GM21786 (cell line): ENCODE measurements around the gene RECK.

Source experiments
- ATAC-seq: cut with Tn5 transposase; IDR thresholded peaks from one replicate; pipeline ENCODE4 v1.9.1; 2021; ENCODE audit not compliant: unreplicated experiment

The RECK gene

DNA sequence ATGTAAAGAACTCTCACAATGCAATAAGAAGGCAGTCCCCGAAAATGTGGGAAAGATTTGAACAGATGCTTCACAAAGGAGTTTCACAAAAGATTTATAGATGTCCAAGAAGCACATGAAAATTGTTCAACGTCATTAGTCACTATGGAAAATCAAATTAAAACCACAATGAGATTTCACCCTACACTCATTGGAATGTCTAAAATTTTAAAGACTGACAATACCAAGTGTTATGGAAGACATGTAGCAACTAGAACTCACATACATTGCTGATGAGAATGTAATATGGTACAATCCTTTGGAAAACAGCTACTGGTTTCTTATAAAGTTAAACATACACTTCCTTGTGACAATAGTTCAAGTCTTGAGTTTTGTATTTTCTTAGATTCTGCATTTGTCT lies 11.0 kb upstream of the RECK start:
- ATAC-seq = no peak

DNA sequence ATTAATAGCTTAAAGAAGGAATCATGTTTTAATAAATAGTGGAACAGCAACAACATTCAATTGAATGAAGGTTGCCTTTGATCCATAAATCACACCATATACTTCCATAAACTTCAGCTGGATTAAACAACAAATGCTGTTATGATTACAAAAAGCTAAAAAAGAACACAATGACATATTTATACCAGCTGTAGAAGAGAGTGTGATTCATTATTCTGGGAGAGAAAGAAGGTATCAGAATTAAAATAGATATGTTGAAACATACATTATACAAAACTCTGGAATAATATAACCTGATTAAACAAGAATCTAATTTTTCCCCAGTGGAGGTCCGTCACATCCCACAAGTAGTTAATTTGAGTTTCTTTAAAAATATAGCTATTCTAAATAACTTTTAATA lies 7.5 kb upstream of the RECK start:
- ATAC-seq = no peak

DNA sequence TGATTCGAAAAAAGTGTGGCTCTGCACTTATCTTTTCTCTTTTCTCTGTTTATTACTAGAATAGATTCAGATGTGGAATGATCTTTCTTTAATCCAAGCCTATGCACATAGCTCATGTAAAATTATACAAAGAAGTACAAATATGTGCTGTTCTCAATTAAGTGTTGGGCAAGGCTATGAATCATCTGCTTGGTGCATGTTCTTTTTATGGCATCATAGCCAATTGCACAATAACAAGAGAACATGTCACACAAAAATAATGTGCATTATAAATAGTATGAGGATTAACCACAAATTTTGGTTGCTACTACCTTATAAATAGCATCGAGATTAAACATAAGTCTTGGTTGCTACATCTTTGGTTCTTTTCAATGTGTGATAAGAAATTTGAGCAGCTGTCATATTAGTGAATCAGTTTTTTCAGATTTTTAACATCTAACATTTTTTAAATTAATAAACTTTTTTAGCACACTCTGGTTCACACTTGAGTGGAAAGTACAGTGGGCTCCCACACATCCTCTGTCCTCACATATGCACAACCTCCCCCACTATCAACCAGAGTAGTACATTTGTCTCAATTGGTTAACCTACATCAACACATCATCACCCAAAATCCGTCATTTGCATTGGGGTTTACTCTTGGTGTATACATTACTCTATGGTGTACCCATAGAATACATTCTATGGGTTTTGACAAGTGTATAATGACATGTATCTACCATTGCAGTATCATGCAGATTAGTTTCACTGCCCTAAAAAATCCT lies 6.8 kb upstream of the RECK start:
- no peak for ATAC-seq

DNA sequence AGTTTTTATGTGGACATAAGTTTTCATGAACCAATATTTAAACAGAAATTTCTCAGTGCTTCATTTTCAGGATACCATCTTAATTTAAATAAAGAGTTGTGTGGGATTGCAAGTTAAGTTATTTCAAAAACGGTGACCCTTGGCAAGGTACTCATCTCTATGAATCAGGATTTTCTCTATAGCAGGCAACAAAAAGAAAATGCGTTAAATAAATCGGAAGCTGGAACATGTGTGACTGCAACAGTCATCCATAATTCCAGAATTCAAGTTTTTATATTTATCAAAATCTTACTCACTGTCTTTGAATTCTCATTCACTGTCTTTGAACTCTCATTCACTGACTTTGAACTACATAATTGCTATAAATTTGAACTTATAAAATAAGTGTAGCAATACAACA lies 5.8 kb upstream of the RECK start:
- no peak for ATAC-seq

DNA sequence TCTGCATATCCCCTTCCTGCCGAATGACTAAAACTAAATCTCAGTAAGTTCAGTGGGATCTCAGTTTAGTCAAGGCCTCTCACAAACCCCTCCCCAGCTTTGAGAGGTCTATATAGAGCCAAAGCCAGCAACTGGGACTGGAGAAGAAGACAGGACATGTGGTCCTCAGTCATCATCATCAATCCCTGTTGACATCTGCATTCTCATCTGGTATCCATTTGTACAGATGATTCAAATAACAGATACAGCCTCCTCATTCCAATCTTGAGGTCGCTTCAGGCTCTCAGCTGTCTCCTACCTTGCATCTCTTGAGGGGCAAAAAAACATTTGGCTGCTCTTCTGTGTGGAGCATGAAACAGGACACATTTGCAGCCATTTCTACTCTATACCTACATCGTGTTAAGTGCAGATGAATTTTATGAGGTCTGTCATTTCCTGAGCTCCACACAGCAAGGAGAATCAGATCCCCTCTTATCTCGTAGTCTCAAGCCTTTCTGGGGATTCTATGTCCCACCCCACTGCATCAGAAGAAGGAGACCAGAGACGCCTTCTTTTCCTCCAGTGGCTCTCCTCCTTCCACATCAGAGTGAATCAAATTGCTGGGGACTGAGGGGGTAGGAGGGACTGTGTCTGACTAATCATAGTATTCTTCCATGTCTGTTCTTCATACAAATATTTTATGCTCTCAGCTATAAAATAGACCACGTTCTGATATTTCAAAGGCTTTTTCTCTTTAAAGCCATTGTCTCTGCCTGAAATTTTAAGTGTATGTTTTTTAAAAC lies 4.7 kb upstream of the RECK start:
- ATAC-seq = no peak

DNA sequence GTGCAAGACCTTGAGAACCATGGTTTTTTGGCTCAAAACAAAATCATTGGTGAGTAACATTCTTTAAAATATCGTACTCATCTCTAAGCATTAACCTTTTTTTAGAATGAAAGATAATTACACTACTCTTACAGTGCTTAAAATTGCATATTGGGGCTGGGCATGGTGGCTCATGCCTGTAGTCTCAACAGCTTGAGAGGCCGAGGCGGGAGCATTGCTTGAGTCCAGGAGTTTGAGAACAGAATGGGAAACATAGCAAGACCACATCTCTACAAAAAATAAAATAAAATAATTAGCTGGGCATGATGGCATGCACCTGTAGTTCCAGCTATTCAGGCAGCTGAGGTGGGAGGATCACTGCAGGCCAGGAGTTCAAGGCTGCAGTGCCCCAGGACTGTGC lies 2.9 kb upstream of the RECK start:
- ATAC-seq = no peak

DNA sequence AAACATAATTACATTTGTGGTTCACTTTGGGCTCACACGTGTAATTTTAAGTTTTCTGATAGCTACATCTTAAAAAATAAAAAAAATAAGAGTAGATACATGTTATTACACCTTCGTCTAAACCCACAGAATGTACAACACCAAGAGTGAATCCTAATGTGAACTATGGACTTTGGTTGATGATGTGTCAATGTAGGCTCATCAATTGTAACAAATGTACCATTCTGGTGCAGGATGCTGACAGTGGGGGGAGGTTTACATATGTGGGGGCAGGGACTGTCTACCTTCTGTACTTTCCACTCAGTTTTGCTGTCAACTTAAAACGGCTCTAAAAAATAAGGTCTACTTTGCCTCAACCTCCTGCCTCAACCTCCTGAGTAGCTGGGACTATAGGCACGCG lies 2.5 kb upstream of the RECK start:
- ATAC-seq = no peak

DNA sequence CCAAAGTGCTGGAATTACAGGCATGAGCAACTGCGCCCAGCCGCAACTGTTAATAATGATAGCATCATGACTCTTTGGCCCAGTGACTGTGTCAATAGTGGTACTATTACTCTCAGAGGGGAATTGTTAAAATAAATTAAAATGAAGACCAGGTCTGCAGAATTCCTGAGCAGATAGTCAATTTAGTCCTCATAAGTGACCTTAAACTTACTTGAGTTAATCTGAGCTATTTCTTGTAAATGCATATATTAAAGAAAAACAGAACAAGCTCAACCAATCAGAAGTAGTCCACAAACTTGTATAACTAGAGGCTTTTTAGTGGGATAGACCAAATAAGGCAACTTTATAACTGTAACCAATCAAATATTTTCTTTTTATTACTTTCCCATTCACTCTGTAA lies 1.7 kb upstream of the RECK start:
- ATAC-seq = no peak

DNA sequence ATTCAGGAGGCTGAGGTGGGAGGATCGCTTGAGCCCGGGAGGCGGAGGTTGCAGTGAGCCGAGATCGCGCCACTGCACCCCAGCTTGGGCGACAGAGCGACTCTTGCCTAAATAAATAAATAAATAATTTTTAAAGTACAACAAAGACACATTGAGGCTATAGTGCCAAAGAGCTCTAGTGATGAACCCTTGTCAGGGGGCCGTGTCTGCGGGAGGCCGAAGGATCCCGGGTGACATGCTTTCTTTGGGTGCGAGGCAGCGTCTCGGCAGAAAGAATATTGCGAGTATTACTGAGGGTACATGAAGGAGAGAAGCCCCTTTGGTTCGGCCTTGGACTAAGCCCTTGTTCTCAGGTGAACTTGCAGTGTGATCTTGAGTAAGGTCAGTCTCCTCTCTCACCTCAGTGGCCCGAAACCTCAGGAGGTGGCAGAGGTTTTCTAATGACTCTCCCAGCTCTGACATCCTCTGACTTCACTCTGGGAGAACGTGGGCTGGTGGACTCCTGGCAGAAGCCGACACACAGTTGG lies 397 bp upstream of the RECK start:
- no peak for ATAC-seq

DNA sequence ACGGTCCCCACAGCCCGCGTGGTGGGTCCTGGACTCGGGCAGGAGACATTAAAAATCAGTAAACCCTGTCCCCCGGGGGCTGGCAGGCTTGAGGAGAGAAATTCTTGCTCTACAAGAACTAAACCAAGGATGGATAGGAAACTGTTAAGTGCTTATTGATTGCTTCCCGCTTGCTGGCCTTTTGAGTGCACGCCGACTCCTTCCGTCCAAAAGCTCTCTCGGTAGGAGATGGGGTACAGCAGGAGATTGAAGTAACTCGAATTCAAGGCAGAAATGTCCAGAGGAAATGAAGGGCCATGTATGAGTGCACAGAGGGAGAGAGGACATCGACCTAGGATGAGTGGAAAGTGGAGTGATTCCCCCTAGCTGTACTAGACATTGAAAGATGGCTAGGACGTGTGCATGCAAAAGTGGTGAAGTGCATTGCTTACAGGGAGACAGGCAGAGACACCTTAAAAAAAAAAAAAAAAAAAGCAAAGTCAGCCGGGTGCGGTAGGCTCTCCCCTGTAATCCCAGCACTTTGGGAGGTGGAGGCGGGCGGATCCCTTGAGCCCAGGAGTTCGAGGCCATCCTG lies 923 bp downstream of the RECK start:
- no peak for ATAC-seq

DNA sequence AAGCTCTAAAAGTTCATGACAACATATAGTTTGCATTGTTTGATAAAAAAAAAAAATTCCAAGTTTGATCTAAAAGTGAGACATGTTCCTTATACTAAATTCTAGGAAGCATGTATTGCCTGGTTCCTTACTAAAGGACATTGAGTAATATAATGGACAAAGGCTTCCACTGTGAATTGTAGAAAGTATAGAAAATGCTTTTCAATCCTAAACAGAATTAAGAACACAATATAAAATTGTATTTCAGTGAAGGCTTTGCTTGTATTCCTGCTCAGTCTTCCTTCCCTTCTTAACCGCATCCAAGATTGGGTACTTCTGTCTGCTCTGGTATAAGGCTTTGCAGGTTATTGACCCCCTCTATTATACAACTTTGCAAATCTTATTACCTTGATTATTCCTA lies 2.4 kb downstream of the RECK start:
- ATAC-seq = no peak

DNA sequence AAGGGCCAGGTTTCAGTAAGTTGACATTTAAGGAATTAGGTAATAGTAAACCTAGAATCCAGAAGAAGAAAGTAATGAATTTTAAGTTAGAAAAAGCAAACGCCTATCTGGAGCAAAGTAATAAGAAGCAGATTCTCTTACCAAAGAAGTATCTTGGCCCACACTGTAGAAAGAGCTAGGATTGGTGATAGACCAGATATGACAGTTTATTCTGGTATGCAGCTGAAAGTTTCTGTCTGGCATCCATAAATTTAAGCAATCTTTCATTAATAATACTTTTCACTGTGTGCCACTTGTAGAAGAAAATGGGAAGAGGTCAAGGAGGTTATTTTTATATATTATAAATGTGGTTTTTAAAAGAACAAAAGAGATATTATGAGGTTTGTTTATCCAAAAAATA lies 3.0 kb downstream of the RECK start:
- ATAC-seq = no peak

DNA sequence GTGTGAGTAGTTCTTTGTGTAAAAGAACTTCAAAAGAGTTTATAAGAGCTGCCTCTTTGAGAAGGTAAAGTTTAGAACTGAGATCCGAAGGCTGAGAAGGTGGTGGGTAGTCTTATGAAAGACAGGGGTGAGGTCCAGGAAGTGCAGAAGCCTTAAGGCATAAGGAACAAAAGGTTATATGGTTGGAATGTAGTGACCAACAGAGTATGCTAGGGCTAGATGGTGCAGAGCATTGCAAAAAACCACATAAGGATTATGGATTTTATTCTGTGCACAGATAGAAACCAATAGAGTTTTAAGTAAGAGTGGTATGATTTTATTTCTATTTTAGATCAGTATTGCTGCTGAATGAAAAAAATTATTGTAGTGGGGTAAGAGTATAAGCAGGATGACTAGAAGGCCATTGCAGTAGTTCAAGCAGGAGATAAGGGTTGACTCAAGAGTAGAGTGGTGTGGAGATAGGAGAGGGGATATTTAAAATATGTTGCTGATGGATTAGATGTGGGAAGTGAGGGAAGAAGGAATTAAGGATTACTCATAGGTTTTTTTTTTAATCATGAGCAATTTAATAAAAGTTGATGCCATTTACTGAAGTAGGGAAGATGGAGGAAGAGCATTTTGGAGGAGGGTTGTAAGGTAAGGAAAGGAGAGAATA lies 3.7 kb downstream of the RECK start:
- ATAC-seq = no peak

DNA sequence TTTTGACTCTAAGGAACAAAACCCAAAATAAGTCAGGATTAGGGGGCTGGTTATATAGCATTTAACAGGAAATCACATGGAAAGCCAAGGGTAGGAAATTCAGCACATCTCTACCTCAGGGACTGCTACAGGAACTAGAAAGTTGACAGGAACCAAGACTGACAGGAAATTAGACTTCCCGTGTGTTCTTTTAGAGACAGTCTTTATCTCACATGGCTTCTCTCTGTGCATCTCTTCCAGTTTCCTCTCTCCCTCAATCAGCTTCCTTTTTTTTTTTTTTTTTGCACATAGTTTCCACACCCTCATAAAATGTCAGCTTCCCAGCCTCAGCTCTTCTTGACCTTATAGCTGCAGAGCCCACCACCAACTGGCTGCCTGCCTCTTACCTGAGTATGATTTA lies 4.8 kb downstream of the RECK start:
- ATAC-seq = no peak

DNA sequence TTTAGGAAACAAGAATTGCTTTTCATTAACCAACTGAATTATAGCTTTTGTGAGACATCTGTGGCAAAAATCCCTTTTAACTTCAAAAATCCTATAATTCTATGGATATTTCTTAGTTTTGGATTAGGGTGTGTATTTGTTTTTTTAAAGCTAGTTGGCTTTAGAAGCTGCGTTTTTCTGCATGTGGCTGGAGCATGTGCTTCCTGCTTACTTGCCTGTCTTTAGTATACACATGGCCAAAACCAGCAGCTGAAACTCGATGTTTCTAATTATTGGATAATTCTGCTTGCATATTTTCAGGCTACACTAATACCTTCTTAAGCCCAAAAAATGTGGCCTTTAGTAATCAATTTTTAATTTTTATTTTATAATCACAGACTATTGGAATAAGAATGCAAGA lies 8.9 kb downstream of the RECK start:
- no peak for ATAC-seq

DNA sequence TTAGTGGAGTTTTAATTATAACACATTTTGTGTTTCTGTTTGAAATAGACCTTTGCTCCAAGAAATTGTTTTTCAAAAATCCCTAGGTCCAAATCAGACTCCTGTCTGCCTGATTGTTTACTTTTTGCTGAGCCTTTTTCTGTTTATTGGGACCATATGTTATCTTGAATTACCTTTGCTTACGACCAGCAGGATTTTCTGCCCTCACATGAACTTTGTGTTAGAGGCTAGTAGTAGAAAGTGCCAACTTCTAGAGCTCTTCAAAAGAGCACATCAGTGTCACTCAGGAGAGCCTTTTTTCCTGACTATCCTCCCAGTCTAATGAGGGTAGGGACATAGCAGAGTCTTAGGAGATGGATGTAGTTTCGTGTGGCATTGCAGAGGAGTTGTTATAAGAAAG lies 10.2 kb downstream of the RECK start:
- no peak for ATAC-seq

DNA sequence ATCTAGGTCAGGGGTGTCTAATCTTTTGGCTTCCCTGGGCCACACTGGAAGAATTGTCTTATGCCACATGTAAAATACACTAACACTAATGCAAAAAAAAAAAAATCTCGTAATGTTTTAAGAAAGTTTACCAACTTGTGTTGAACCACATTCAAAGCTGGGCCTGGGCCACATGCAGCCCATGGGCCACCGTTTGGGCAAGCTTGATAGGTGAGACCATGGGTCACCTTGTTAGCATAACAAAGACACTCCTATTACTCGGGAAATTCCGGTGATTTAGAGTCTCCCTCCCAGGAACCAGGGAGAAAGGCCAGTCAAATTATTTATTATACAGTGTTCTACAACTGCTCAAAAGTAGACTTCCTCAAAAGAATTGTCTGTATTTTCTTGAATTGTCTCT lies 12.7 kb downstream of the RECK start:
- ATAC-seq = no peak

DNA sequence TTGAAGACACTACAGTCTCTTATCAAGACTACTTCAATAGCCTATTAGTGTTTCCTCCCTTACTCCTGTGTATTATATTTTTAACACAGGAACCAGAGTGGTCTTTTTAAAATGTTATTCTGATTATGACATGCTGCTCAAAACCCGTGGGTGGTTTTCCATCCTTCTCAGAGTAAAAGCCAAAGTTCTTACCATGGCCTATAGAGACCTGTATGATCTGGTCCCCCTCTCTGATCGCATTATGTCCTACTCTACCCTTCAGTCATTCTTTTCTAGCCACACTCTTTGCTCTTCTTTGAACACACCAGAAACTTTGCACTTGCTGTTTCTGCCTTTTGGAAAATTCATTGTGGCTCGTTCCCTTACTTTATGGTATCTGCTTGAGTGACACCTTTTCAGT lies 13.8 kb downstream of the RECK start:
- ATAC-seq = no peak

DNA sequence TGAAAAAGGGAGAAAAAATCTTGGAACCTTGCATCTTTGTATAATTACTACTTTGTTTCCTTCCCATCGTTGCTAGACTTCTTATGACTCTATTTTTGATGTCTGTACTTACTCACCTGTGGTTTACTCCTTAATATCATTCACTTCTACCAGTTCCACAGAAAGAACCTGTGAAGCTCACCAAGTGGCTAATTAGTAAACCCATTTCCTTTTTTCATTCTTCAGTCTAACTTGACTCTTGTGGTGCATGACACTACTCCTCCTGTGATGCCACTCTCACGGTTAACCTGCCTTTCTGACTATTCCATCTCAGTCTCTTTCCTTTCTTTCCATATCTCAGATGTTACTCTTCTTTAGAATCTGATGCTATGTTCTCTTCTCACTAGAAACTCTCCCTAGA lies 14.6 kb downstream of the RECK start:
- no peak for ATAC-seq

DNA sequence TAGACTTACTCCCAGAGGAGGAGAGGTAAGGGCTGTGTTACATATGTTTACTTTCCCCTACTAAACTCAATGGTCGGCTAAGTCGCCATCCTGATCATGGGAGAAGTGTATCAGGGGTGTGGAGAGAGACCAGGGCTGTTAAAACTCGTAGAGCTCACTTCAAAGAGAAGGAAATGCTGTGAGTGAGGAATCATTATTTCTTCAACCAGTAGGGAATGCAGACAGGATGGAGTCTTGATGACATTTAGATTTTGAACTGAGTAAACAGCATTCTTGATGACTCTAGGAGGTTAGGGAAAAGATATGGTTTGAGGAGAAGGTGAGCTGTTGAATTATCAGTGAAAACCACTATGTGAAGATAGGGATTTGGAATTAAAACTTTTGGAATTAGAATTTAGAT lies 17.3 kb downstream of the RECK start:
- ATAC-seq = no peak

DNA sequence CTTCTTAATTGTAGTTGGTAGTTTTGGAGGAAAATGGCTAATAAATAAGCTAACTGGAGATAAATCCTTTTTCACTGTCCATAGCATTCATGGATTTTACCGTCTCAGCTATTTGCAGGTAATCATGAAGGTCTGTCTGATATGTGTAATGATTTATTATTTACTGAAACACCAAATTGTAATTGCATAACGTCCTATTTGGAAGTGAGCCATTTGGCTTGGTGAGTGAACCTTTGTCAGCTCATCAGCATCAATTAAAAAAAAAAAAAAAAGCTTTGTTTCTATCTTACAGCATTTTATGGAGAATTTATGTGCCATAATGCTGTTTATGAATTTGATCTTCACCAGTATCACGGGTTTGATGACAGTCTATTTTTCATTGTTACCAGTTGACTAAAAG lies 20.2 kb downstream of the RECK start:
- ATAC-seq = no peak
